Stimulated activated CD8-positive, alpha-beta memory T cell treated with anti-CD3 and anti-CD28 coated beads, Interleukin-4, amount 100 ng/mL, for 1 hour (primary cell): Measurements from ENCODE around the gene GOLGA2.
"Not testable (repeated sequence)": the region's sequence is repeated elsewhere in the genome, so short reads cannot be mapped to it uniquely, and the experiment has no call there.

ENCODE experiments used
- DNase-seq, 2 donors: peaks; one replicate each; pipeline ENCODE4 v3.0.0-alpha.2; 2020; ENCODE audit warnings: low read depth in 2 of 2, low spot score in 1 of 2

Gene GOLGA2

GRCh38 chr9:128293091-128293490 is 17.3 kb upstream of the GOLGA2 start:
- no peak for DNase-seq

- DNase-seq, result no peak
Observed at GRCh38 chr9:128292009-128292408, 16.2 kb upstream of the GOLGA2 start.

- DNase-seq, result no peak
Observed at GRCh38 chr9:128288273-128289004, 12.6 kb upstream of the GOLGA2 start.

GRCh38 chr9:128286440-128286839 is 10.6 kb upstream of the GOLGA2 start:
- DNase-seq, result no peak

GRCh38 chr9:128285033-128285784 is 9.4 kb upstream of the GOLGA2 start:
- no peak for DNase-seq

- DNase-seq, result no peak
Observed at GRCh38 chr9:128282500-128282899, 6.7 kb upstream of the GOLGA2 start.

- no peak for DNase-seq
Observed at GRCh38 chr9:128280084-128280622, 4.3 kb upstream of the GOLGA2 start.

- DNase-seq, result not testable (repeated sequence)
Observed at GRCh38 chr9:128279088-128280073, 3.6 kb upstream of the GOLGA2 start.

GRCh38 chr9:128276574-128277270 is 915 bp upstream of the GOLGA2 start:
- DNase-seq, result no peak

- peak; percentile 100 for DNase-seq
Observed at GRCh38 chr9:128276008-128276573, 284 bp upstream of the GOLGA2 start, which contains the start of gene SWI5. TSS of gene SWI5 (plus strand) at chr9:128276276.

GRCh38 chr9:128274245-128274644 is 1.6 kb downstream of the GOLGA2 start:
- no peak for DNase-seq

- no peak for DNase-seq
Observed at GRCh38 chr9:128271512-128271911, 4.3 kb downstream of the GOLGA2 start.

- DNase-seq, result no peak
Observed at GRCh38 chr9:128271112-128271511, 4.7 kb downstream of the GOLGA2 start.

GRCh38 chr9:128266868-128267590 is 8.8 kb downstream of the GOLGA2 start:
- DNase-seq, result no peak

- DNase-seq, result no peak
Observed at GRCh38 chr9:128265348-128265847, 10.4 kb downstream of the GOLGA2 start.

- no peak for DNase-seq
Observed at GRCh38 chr9:128262687-128263086, 13.1 kb downstream of the GOLGA2 start.

GRCh38 chr9:128260340-128260739 is 15.5 kb downstream of the GOLGA2 start:
- no peak for DNase-seq

- no peak for DNase-seq
Observed at GRCh38 chr9:128259156-128259555, 16.7 kb downstream of the GOLGA2 start.

- no peak for DNase-seq
Observed at GRCh38 chr9:128258326-128258725, 17.5 kb downstream of the GOLGA2 start.
